NCI-H2081 treated with DMSO at 0.1 percent for 48 hours (cell line): ENCODE data around the gene MSLN.

Source experiments
- DNase-seq: peaks from one replicate; lab custom pipeline; 2025; lab: John Stamatoyannopoulos, UW

Gene MSLN

DNA sequence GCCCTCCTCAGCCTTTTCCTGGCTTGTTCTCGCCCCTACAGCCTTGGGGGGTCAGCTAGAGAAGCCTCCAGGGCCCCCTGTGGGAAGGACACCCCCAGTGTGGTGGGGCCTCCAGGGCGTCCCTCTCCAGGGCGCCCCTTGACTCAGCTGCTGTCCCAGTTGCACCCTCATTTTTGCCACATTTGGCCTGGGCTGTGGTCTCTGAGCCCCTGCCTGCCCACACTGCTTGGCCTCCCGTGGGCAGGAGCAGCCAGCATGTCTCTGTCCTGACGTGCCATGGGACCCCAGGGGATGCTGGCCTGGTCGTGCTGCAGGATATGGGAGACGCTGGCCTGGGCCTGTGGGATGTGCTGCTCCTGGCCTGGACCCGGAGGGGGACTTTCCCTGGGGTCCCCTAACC lies 32.9 kb downstream of the MSLN start:
- DNase-seq, result no peak

DNA sequence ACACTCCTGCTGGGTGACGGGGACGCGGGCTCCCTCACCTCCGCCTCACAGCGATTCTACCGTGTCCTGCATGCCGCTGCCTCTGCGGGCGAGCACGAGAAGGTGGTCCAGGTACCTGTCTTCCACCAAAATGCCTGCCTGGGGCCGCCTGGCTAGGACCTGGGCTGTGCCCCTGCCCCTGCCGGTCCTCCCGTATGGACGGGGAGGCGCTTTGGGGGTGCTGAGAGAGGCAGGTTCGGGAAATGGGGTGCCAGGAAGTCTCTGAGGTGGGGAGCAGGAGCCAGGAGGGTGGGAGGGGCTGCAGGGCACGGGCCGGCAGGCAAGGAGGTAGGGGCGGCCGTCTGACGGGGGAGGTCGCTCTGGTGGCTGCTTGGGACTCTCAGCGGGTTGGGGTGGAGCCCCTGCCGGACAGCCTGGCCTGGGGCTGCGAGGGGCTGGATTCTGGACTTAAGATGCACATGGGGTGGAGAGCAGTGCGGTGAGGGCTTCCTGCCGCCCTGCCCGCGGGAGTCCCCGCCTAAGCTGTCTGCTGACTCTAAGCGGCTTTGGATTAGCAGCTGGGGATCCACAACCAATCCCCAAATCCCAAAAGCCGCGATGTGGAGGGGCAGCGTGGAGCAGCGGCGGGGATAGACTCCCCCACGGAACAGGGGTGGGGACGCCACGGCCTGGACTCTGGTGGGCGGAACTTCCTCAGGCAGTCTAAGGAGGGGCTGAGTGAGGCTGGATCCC lies 33.7 kb downstream of the MSLN start:
- DNase-seq, result no peak

GRCh38 chr16:794853-795466 lies 34.4 kb downstream of the MSLN start:
- DNase-seq, result no peak

GRCh38 chr16:795580-796229 lies 35.2 kb downstream of the MSLN start:
- no peak for DNase-seq

GRCh38 chr16:796296-797119 lies 36.0 kb downstream of the MSLN start:
- DNase-seq, result no peak

DNA sequence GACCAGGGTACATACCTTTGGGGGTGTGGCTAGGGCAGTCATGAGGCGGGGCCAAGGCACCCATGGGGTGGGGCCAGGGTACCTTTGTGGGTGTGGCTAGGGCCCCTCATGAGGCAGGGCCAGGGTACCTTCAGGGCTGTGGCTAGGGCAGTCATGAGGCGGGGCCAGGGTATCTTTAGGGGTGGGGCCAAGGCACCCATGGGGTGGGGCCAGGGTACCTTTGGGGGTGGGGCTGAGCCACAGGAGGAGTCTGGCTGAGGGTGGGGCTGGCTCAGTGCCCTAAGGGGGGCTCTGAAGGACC lies 36.5 kb downstream of the MSLN start:
- no peak for DNase-seq

- DNase-seq, result no peak
Measured at GRCh38 chr16:797686-798085, 37.2 kb downstream of the MSLN start.

DNA sequence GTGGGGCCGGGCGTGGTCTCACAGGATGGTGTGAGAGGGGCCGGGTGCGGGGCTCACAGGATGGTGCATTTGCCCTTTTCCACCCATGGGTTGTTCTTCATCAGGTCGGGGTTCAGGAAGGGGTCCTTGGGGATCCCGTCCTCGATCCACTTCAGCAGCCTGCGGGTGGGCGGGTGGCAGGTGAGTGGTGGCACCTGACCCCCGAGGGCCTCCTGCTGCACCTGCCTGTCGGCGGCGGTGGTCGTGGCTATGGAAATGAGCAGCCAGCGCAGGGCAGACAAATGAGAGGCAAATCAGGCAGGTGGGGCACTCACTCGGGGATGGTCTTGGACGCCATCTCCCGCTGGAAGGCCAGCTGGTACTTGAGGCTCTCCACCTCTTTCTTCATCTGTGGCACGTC lies 38.1 kb downstream of the MSLN start:
- DNase-seq, result no peak

- DNase-seq, result no peak
Measured at GRCh38 chr16:799111-799947, 38.8 kb downstream of the MSLN start.

- no peak for DNase-seq
Measured at GRCh38 chr16:799948-800833, 39.7 kb downstream of the MSLN start, which contains the start of gene GNG13. Gene GNG13 (minus strand): TSS chr16:800734. CDS start chr16:799077, 1,657 bp downstream.

DNA sequence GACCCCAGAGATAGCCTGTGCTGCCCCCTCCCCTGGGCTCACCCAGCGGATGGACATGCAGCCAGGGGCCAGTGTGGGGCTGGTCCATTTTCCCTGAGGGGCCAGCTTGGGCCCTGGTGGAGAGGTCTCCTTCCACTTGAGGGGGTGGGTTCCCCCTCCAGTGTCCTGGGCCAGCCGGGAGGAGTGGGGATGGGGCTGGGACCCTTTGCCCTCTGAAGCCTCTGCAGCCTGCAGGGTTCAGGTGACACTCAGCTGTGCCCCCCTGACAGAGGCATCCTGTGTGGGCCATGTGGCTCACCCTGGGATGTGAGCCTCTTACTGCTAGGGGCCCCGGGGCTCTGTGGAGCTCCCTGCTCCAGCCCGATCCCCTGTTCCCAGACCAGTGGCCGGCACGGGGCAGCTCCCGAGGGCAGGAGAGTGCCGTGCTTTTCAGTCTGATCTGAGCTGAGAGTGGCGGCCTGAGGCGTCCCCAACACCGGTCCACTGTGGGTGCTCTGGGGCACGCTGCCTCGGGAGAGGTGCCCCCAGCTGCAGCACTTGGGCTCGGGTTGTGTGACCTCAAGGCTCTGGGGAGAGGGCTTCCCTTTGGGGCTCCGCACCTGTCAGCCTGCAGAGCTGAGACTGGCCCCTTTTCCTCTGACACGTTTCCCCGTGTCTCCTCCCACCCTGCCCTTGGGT lies 40.4 kb downstream of the MSLN start:
- DNase-seq, result no peak

DNA sequence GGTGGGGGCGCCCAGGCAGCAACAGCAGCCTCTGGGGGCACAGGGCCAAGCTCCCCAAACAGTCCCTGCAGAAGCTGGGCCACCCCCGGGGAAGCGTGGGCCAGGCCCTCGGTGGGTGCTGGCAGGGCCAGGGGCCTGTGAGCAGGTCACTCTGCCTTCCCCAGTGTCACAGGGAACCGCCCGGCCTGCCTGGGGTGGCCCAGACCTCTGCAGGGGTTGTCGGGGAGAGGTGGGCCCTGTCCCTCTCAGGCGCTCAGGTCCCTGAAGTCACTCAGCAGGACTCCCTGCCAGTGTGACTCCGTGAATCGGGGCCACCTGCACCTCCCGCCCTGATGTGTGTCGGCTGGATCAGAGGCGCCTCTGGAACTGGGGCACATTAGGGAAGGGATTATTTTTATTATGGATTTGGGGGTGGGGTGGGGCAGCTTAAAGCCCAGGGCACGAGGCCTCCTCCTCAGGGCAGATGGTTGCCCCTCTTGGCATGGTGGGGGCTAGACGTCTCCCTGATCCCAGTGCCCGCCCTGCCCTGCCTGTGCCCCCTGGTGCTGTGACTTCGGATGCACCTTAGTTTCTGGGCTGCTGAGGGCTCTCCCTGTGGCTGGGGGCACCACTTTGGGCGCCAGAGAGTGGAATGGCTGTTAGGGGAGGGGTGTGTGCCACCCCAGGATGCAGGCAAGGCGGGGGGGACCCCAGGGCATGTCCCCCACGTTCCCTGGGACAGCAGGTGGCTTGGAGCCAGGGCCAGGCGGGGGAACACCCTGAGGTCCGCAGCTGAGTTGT lies 41.2 kb downstream of the MSLN start:
- DNase-seq, result no peak

DNA sequence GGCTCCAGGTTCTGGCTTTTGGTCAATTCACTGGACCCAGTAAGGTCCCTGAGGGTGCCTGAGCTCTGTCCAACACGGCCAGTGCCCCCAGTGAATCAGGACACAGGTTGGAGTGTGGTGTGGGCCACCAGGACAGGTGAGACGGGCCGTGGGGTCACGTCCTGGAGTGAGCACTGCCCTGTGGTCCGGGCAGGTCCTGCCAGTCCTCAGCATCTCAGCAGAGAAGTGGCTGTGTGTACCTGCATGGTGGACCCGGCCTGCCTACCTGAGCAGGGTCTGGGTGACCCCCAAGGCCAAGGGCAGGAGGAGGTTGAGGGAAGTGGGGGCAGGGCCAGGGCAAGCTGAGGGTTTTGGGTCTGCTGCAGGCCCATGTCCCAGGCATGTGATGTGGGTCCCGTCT lies 41.9 kb downstream of the MSLN start:
- DNase-seq, result no peak

DNA sequence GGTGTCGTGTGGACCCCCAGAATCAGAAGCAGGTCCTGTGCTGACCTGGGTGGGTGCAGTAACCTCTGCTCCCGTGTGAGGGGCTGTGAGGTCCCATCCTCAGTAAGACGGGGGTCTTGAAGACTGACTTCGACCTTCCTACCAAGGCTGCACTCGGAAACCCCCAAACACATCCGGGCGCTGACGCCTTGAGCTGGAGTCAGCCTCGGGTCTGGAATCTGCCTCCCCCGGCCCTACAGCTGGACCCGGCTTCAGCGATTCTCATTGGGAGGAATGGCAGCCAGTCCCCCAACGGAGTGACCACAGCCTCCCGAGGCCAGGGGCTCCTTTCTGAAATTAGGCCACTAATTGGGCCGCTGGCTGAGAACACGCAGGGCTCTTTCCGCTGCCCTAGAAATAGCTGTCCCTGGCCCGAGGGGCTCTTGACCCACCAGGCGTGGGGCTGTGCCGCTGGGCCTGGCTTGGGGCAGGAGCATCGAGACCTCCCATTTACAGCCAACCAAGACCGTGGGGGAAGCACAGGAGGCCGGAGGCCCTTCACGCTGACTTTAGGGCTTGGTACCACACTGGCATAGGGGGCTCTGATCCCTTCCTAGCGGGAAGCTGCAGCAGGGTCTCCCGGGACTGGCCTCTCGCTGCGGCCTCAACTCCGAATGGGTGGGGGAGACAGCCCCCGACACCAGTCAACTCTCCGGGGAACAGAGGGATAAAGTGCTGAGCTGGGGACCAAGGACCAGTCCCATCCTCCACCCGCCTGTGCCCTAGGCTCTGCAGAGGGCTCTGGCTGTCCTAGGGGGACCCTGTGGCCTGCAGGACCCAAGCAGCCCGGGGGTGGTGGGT lies 42.6 kb downstream of the MSLN start:
- DNase-seq, result no peak

DNA sequence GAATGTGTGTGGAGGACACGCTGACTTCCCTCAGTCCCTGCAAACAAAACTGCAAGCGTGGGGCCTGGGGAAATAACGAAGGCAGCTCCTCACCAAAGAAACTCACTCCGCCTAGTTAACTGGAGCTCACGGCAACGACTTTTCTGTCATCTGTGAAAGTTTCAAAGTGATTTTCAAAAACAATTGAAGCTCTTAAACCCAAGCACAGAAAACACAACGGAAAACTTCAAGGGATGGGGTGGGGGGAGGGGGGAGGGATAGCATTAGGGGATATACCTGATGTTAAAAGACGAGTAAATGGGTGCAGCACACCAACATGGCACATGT lies 43.2 kb downstream of the MSLN start:
- DNase-seq, result no peak

- DNase-seq, result no peak
Measured at GRCh38 chr16:804193-805048, 43.9 kb downstream of the MSLN start.

- DNase-seq, result no peak
Measured at GRCh38 chr16:805474-805873, 44.9 kb downstream of the MSLN start.
